D721Med (cell line): ENCODE results near the gene VWF.

Experiments used
- DNase-seq: peaks from one replicate; pipeline ENCODE4 v3.0.0; 2011; ENCODE audit warnings: low spot score; ENCODE audit not compliant: insufficient read length
- FAIRE-seq: peaks from 2 replicates; lab custom pipeline; 2011; peaks lifted over from hg19 to GRCh38; lab: Jason Lieb, UNC
- TF ChIP-seq, protein P1 (sequence below): IDR thresholded peaks from 2 replicates; pipeline ENCODE4 v1.5.1; 2012; ENCODE audit warnings: mild to moderate bottlenecking, control low read depth; ENCODE audit not compliant: insufficient read depth; ENCODE audit errors: missing control alignments

The VWF gene

DNA sequence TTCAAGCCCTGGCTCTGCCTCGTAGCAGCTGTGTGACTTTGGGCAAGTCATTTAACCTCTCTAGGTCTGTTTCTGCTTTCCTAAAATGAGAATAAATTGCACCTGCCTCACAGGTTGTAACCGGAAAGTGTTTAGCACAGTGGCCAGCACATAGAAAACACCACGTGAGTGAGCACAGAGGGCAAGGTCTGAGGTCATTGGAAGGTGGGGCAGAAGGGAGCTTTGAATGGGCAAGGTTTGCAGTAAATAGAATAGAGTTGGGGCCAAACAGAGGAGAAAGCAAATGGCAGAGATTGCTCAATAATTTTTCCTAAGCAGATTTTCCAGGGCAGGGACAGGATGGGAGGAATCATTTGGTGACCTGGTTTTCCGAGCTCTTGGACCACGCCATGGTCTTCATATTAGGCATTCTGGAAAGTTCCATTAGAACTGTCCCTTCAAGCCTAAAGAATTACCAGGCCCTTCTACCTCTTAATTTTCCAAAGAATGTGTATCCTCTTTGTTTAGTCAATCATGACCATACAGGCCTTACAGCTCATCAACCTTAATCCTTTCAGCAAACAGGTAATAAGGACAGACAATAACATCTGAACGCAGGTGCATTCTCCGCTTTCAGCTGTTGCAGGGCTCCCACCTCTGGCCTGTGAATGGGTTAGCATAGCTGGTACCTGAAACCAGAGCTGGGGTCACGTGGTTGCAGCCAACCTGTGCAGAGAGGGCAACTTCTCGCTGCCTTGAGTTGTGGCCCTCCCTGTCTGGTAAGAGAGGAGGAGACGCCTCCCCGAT lies 53.8 kb downstream of the VWF start:
- DNase-seq, result no peak
- FAIRE-seq, result no peak
- TF ChIP-seq, protein P1, sequence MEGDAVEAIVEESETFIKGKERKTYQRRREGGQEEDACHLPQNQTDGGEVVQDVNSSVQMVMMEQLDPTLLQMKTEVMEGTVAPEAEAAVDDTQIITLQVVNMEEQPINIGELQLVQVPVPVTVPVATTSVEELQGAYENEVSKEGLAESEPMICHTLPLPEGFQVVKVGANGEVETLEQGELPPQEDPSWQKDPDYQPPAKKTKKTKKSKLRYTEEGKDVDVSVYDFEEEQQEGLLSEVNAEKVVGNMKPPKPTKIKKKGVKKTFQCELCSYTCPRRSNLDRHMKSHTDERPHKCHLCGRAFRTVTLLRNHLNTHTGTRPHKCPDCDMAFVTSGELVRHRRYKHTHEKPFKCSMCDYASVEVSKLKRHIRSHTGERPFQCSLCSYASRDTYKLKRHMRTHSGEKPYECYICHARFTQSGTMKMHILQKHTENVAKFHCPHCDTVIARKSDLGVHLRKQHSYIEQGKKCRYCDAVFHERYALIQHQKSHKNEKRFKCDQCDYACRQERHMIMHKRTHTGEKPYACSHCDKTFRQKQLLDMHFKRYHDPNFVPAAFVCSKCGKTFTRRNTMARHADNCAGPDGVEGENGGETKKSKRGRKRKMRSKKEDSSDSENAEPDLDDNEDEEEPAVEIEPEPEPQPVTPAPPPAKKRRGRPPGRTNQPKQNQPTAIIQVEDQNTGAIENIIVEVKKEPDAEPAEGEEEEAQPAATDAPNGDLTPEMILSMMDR, result no peak

DNA sequence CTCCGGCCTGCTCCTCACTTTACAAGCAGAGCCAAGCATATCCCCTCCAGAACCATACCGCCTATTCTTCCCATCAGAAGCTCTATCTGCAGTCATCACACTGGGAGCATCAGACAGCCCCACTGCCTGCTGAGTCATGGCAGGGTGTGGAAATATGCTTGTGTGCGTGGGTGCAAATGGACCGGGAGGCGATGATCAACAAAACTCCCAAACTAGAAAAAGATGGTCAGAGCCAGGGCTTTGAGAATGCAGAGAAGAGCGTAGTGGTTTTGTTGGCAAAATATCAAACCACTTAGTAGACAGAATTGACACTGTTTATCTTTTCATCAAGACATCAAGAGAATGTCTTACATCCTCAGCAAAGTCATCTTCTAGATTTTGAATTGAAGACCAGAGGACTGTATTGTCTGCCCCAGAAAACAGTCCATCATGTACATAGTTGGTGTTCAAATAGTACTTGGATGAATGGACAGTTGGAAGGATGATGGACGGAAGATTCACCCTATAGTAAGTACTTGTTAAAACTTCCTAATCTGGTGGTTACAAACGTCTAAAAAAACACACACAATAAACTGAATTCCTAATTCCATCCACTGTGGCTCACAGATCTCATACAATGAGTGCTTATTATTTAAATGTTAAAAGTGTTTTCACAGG lies 54.9 kb downstream of the VWF start:
- no peak for DNase-seq
- TF ChIP-seq, protein P1, result no peak
- no peak for FAIRE-seq

DNA sequence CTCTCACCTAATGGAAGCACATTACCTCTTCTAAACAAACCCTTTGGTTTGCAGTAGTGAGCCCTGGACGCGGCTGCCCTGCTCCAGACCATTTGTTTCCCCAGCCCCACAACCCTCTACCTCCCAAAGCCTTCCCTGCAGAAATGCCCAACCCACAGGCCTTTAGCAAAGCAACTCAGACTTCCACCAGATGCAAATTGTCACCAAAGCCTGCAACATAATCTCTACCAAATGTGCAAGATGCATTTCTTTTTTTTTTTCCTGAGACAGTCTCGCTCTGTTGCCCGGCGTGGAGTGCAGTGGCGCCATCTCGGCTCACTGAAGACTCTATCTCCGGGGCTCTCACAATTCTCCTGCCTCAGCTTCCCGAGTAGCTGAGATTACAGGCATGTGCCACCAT lies 56.2 kb downstream of the VWF start:
- DNase-seq (no peak), FAIRE-seq (no peak)
- TF ChIP-seq, protein P1, result no peak

- no peak for FAIRE-seq
- TF ChIP-seq, protein P1, result peak; percentile 16
- no peak for DNase-seq
Observed at GRCh38 chr12:6067152-6067916, 57.1 kb downstream of the VWF start.

- DNase-seq (no peak), FAIRE-seq (no peak)
- TF ChIP-seq, protein P1, result no peak
Observed at GRCh38 chr12:6066651-6067050, 57.8 kb downstream of the VWF start.

DNA sequence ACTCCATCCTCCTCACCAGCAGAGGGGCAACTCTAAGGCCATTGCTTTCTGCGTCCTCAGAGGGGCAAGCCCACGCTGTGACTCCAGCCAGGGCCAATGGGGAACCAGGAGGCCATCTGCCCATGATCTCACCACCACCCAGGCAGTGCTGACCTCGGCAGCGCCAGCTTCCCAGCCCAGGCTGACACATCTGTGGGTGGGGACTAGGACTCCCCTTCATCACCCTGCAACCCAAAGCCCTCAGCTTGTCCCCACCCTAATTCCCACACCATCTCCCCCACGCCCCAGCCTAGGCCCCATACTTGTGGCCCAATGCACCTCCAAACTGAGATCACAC lies 58.6 kb downstream of the VWF start:
- TF ChIP-seq, protein P1, result no peak
- no peak for DNase-seq
- no peak for FAIRE-seq
